Neural cell (in vitro differentiated cells): ENCODE measurements around the gene IDS.
A peak's percentile ranks its signal among the peaks of the same experiment; 100 is the strongest.

ENCODE experiments used
- EZH2 ChIP-seq: fragments of 200-600, 300-800 bp; shearing (Covaris generic), sonication (generic); IDR thresholded peaks from 2 replicates; pipeline ENCODE4 v1.6.1; 2014; ENCODE audit warnings: antibody characterized with exemption, low read length, borderline replicate concordance, mild to moderate bottlenecking; ENCODE audit not compliant: insufficient read depth, poor library complexity, severe bottlenecking
- TF ChIP-seq, protein P1 (sequence below): fragments of 450-650 bp; IDR thresholded peaks from 2 replicates; pipeline ENCODE4 v1.5.1; 2014; ENCODE audit warnings: antibody characterized with exemption, mild to moderate bottlenecking, moderate library complexity; ENCODE audit not compliant: poor library complexity, severe bottlenecking

DNA sequence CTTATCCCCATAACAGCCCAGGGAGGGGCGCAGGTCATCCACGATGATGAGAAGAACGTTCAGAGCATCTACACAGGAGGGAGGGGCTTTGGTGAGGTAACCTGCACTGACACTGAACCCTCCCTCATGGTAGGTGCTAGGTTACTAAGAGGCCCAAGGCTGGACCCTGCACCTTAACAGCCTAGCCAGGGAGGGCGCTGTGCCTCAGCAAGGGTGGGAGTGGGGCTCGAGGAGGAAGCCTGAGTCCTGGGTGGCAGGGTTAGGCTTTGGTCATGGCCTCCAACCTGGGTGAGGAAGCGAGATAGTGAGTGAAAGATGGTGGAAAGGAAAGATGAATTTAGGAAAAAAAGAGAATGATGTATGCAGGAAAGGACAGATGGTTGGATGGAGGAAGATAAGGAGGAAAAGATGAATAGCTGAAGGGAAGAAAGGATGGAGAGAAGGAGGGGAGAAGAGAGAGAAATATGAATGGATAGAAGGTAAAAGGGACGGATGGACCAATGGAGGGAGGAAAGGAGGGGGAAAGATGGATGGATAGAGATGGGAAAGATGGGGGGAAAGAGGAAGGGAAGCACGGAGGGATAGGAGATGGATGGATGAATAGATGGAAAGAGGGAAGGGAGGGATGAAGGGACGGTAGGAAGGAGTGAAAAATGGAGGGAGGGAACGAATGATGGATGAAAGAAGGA lies 736 bp downstream of the IDS start:
- TF ChIP-seq, protein P1, sequence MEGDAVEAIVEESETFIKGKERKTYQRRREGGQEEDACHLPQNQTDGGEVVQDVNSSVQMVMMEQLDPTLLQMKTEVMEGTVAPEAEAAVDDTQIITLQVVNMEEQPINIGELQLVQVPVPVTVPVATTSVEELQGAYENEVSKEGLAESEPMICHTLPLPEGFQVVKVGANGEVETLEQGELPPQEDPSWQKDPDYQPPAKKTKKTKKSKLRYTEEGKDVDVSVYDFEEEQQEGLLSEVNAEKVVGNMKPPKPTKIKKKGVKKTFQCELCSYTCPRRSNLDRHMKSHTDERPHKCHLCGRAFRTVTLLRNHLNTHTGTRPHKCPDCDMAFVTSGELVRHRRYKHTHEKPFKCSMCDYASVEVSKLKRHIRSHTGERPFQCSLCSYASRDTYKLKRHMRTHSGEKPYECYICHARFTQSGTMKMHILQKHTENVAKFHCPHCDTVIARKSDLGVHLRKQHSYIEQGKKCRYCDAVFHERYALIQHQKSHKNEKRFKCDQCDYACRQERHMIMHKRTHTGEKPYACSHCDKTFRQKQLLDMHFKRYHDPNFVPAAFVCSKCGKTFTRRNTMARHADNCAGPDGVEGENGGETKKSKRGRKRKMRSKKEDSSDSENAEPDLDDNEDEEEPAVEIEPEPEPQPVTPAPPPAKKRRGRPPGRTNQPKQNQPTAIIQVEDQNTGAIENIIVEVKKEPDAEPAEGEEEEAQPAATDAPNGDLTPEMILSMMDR, result peak; percentile 58
- TF ChIP-seq EZH2, result no peak
